IPS DF 4.7 (cell line): ENCODE results near the gene GATA1.

Source experiments
- DNase-seq: peaks from one replicate; pipeline ENCODE4 v3.0.0-alpha.2; 2013; ENCODE audit warnings: low spot score; ENCODE audit errors: extremely low read depth

GATA1 gene

DNA sequence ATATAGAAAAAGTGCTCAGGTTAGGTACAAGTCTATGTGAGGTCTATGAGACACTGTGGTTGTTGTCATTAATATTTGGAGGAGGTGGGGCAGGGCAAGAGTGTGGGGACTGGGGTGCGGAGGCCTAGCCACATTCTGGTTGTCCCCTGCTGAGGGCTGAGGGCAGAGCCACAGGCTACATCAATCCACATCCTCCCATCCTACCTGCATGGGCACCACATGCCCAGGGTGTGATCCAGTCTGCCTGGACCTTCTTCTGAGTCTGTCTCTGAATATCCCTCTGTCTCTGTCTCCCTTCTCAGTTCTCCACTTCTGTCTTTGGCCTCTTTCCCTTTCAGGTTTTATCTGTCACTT lies 1.2 kb upstream of the GATA1 start:
- DNase-seq, result no peak

DNA sequence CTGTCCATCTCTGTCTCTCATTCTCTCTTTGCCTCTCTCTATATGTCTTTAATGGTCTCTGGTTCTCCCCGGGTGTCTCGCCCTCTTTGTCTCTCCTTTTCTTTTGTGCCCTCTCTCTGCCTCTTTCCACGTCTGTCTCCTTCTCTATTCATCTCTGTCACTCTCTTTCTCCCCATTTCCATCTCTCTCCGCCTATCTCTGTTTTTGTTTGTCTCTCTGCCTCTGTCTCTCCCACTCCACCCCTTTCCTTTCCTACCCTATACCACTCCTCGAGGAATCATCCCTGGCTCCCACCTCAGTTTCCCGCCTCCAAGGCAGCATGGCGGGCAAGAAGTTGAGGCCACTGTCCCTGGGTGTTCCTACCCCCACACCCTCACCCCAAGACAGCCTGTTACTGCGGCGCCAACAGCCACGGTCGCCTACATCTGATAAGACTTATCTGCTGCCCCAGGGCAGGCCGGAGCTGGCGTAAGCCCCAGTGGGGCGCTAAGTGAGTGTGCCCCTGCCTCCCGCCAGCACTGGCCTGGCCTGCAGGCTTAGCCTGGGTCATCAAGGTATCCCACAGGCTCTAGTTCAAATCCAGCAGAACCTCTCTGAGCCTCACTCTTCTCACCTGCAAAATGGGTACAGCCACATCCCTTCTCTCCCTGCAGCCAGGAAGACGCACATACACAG lies 713 bp upstream of the GATA1 start:
- DNase-seq, result no peak

DNA sequence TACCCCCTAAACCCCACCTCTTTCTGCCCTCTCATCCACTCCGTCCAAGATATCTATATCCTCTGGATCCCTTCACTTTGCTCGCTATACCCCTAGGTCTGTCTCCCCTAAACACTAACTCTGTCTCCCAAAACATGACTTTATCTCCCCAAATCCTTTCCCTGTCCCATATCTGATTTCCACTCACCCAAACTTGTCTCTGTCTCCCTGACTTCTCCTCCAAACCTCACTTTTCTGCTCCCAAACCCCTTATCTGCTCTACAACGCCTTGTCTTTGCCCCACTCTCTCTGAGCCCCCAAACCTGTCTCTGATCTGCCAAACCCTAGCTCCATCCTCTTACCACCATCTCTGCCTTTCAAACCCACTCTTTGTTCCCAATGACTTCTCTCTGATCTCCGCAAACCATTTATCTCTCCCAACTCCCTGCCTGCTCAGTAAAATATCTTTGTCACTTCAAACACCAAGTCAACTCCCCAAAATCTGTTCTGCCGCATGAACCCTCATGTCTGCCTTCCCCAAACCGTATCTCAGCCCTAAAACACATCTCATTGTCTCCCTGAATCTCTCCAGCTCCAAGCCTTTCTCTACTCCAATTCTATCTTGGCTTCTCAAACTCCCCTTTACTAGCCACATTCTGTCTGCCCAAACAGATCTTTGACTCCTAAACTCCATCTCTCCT lies 575 bp downstream of the GATA1 start:
- no peak for DNase-seq

DNA sequence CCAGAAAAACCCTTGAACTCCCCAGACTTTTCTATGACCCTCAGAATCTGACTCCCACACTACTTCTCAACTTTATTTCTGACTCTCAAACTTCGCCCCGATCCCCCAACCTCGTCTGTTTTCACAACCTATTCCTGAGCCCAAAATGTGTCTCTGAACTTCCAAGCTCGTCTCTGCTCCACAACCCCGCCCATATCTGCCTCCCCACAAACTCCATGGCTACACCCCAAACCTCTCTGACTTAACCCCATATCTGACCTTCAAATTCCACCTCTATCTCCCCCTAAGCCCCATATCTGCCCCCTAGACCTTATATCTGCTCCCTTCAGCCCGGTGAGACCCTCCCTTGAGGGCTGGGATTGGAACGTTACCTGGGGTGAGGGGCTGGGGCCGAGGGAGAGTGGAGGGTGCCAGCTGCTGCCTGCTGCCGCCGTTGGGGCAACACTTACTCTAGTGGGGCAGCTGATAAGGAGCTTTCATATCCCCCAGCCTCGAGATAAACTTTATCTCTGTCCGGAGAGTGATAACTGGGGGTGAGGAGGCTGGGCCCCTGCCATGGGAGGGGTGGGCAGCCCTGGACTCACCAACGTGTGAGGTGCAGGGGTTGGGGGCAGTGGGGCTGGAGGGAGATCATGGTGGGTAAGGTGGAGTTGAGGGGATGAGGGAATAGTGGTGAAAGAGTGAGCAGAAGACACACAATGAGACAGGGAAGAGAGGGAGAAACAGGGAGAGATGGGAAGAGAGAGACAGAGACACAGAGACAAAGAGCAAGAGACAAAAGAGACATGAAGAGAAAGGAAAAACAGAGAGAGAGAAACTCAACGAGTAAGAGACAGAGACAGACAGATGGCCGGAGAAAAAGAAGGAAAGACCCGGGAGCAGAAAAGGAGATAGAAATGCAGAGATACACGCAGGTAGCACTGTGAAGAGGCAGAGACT lies 1.4 kb downstream of the GATA1 start:
- DNase-seq, result no peak

DNA sequence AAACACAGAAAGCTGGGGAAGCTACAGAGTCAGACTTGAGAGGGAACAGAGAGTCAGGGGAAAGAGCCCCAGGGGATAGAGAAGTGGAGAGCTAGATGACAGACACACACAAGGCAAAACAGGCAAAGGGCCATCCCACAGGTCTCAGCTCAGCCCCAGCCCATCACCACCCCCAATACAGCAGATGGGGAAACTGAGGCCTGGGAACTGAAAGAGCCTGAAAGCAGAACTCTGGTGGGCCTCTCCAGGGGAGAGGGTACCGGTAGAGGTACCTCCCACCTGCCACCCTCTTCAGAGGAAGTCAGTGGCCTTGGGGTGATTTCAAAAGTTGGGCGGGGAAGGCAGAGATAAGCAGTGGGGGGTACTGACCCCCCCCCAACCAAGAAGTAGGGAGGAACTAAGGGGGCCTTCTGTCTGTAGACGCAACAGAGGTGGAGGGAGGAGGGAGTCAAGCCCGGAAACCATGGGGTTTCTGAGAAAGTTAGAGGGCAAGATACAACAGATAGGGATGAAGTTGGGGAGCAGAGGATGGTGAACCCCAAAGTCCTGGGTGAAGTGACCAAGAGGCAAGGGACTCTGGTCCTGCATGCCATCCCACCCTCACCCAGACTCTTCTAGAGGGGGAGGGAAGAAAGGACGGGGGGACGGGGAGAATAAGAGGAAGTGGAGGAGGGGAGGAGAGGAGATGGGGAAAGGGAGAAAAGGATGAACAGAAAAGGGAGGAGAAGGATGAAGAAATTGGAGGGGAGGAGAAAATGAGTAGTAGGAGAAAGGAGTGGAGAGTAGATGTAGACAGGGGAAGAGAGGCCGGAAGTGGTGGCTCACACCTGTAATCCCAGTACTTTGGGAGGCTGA lies 3.2 kb downstream of the GATA1 start:
- DNase-seq, result no peak

DNA sequence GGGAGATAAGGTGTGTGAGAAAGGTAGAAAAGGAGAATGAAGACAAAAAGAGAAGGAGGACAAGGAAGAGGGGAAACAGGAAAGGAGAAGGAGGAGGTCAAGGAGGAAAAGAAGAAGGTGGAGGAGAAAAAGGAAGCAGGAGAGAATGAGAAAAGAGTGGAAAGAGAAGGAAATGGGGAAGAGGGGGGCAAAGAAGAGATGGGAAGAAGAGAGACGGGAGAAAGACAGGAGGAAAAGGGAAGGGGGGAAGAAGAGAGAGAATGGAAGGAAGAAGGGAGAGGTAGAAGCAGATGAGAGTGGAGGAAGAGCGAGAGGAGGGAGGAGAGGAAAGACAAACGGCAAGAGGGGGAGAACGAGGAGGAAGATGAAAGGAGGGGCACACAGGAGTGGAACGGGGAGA lies 4.1 kb downstream of the GATA1 start:
- no peak for DNase-seq

DNA sequence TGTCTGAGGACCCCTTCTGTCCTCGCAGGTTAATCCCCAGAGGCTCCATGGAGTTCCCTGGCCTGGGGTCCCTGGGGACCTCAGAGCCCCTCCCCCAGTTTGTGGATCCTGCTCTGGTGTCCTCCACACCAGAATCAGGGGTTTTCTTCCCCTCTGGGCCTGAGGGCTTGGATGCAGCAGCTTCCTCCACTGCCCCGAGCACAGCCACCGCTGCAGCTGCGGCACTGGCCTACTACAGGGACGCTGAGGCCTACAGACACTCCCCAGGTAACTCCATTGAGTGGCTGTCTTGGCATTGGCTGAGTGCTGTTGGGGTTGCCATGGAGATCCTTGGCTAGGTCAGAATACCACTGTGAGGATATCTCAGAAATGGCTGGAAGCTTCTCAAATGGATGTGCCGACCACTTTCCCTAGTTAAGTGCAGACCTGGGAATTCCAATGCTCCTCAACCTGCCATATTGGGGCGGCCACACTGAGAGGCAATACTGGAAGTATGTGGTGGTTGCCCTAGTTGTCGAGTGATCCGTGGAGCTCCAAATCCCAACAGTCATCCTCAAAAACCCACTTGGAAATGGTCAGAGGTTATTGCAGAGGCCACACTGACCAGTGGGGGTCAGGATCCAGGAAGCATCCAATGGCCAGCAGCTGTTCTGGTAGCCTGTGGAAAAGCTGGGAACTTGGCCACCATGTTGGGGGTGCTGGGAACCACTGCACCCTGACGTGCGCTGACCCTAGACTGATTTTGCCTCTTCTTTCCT lies 4.9 kb downstream of the GATA1 start:
- DNase-seq, result no peak

DNA sequence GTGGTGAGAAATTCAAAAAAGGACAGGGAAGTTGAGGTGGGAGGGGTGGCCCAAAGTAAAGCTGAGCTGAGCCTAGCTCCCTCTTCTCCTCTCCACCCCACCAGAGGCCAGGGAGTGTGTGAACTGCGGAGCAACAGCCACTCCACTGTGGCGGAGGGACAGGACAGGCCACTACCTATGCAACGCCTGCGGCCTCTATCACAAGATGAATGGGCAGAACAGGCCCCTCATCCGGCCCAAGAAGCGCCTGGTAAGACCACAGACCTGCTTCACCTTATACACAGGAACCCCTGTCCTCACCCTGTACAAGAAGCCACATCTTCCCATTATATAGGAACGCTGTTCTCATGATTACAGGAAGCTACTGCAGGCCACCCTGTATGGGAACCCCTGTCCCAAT lies 5.8 kb downstream of the GATA1 start:
- no peak for DNase-seq

DNA sequence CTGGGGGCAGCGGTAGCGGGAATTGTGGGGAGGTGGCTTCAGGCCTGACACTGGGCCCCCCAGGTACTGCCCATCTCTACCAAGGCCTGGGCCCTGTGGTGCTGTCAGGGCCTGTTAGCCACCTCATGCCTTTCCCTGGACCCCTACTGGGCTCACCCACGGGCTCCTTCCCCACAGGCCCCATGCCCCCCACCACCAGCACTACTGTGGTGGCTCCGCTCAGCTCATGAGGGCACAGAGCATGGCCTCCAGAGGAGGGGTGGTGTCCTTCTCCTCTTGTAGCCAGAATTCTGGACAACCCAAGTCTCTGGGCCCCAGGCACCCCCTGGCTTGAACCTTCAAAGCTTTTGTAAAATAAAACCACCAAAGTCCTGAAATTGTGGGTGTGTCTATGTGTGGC lies 7.5 kb downstream of the GATA1 start:
- DNase-seq, result no peak

DNA sequence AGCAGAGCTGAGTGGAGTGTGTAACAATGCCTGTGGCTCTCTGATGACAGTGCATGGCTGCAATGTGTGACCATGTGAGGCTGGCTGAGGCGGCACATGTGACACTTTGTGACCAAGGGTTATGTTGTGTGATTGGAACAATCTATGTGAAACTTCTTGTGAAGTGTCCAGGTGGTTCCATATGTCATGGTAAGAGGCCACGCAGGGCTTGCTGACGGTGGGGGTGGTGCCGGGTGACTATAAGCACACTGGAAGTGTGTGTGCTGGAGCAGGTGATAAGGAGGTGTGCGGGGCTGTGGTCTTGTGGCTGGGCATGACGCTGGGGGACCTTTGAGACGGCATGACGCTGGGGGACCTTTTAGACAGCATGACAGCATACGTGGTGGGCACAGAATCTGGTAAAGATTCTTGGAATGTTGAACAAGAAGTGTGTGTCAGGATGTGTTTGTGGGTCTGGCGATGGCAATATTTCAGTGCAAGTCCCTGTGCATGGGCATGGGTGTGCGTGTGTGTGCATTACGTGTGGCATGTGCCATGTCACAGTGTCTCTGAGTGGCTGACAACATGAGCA lies 8.0 kb downstream of the GATA1 start:
- DNase-seq, result no peak

DNA sequence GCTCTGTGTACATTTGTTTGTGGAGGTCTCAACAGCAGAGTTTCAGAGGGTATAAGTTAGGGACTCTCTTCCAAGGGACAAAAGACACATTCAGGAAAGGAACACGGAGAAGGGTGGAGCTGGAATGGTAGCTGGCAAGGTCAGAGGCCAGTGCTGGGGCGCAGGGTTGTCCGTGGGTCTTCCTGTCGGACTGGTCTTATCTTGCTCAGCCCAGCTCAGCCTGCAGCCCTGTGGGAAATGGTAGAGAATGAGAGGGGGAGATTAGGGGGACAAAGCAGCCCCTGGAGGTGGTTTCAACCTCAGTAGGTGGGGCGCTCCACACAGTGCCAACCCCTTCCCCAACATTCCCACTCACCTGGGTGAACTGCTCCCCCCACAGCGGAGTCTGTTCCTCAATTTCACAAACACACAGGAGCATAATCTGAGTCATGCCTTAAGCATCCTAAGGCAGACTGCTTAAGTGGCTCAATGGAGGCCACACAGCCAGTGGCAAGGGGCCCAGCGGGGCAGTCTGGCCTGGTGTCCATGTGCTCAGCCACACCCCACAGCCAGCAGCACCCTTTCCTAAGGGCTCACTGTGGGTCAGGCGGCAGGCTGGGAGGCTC lies 8.6 kb downstream of the GATA1 start:
- no peak for DNase-seq

DNA sequence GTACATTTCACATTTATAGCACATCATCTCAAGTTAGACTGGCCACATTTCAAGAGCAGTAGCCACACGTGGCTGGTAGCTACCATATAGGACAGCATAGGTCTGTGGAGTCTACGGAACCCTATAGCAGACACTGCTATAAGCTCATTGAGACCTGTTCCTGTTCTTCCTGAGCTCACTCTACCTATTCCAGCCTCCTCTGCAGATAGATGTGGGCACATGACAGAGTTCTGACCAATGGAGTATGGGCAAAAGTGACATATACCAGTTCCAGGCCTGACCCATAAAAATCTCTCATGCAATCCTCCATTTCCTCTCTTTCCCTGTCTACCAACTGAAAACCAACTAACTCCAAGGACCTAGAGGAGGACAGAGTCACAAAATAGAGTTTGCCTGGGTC lies 11.9 kb downstream of the GATA1 start:
- no peak for DNase-seq

DNA sequence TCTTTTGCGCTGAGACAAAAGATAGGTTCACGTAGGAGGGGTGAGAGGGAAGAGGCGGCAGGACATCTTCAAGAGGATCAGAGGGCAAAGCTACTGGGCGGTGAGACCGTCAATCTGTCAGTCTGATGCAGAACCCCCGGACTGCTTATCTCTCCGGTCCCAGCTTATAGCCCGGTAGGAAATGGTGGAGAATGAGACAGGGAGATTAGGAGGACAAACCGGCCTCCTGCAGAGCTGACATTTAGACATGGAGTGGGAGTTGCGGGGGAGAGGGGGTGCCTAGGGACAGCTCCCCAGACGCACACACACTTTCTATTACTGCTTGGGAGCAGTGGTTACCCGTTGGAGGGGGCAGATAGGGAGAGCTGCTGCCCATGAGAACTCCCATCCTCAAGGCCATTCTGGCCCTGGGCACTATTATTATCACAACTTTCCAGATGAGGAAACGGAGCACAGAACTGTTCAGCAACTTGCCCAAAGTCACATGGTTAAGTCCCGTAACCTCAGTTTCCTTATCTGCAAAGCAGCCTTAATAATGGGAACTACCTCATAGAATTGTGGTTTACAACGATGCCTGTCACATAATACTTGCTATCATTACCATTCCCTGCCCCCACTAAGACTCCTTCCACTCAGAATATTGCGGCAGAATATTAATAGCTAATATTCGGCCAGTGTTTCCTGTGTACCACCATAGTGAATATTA lies 14.3 kb downstream of the GATA1 start:
- DNase-seq, result no peak

DNA sequence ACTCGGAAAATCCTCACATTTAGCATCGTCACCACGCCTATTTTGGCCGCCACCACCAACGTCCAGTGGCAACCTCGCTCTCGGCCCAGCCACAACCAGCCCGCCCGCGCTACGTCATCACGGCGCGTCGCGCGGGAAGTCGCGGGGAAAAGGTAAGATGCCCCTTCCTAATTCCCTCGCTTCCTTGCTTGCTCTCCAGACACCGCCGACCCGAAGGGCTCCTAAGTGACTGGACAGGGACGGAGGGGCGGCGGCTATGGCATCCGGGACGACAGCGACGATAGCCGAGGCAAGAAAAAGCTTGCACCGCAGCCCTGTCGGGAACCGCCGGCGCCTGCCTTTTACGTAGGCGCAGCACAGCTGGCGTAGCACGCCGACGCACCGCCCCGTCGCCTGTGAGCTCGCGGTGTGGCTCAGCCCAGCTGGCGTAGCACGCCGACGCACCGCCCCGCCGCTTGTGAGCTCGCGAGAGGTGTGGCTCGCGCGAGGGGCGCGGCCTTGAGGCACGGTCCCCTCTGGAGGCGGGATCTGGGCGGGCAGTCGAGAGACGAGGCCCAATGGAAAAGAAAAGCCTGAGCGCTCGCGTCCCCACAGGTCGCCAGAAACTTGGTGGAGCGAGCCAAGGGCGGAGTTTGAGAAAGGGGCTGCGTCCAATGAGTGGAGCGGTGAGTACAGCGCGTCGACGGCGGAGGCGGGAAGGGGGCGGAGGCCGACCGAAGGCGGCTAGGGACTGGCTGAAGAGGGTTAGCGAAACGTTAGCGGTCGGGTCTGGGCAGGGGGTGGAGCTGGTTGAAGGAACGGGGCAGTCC lies 15.1 kb downstream of the GATA1 start, which contains the start of gene HDAC6:
TSS of gene HDAC6 (plus strand) at position 788 of the 809 bp plus-strand sequence. CDS start 626 bp downstream, outside the sequence.
- peak; percentile 79 for DNase-seq

DNA sequence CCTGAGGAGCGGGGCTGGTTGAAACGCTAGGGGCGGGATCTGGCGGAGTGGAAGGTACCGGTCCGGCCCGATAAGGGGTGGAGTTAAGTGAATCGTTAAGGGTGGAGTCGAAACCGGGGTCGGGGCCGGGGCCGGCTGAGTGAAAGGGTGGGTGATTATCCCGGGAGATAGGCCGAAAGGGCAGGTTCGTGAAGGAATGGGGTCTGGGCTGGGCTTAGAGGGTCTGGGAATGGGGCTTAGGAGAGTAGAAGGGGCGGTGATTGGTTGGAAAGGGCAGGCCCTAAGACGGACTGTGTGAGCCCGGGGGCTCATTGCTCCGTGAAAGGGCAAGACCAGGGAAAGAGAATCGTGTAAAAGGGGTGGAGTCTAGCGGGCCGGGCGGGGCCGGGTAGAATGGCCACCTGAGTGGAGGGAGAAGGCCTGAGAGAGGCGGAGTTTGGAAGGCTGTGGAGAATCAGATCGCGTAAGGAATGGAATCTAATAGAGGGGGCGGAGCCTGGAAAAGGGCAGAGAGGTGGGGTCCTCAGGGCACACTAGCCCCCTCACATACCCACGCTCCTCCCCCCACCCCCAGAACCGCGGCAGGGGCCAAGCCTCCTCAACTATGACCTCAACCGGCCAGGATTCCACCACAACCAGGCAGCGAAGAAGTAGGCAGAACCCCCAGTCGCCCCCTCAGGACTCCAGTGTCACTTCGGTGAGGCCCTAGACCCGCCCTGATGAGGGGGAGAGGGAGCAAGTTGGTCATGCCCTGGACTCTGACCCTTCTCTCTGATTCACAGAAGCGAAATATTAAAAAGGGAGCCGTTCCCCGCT lies 15.9 kb downstream of the GATA1 start:
- no peak for DNase-seq

DNA sequence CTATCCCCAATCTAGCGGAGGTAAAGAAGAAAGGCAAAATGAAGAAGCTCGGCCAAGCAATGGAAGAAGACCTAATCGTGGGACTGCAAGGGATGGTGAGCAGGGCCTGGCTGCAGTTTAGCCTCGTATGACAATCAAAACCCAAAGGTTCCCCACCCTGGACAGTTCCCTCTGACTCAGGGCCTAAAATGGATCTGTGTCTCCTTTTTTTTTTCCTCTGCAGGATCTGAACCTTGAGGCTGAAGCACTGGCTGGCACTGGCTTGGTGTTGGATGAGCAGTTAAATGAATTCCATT lies 16.5 kb downstream of the GATA1 start:
- DNase-seq, result no peak

DNA sequence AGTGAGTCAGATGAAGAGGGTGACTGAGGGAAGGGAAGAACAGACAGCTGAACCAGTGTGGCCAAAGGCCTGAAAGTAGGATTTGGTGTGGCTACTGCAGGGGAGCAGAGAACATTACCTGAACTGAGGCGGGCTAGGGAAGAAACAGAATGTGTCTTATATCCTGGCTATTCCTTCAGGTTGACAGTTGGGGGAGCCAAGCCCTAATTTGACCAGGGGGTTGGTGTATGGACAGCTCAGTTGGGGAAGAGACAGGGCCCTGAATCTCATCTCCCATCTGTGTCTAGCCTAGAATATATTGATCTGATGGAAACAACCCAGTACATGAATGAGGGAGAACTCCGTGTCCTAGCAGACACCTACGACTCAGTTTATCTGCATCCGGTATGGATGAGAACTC lies 19.7 kb downstream of the GATA1 start:
- DNase-seq, result no peak

DNA sequence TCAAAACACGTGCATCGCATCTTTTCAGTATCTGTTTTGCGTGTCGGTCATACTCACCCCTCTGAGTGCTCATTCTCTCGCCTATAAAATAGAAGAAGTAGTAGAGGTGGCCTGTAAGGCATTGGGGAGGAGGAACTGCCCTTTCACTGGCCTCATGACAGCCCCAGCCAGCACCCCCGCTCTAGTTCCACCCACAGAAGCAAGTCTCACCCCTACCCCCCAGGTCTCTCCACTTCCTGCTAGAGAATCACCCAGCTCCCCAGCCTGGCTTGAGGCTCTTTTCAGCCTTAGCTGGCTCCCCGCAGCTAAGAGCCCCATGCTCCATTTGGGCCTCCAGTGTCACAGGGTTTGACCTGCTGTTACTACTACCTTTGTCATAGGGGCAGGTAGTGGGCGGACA lies 27.3 kb downstream of the GATA1 start:
- no peak for DNase-seq
